ENCODE results near the gene ZNF568. TPM values are rescaled to one million over a fixed set of nuclear protein-coding genes. Genes with fewer than 3 reads are reported as not detected.

Gene ZNF568
- total RNA-seq, 2 donors from 2014 or later: 9.2 to 19.7 TPM

DNA sequence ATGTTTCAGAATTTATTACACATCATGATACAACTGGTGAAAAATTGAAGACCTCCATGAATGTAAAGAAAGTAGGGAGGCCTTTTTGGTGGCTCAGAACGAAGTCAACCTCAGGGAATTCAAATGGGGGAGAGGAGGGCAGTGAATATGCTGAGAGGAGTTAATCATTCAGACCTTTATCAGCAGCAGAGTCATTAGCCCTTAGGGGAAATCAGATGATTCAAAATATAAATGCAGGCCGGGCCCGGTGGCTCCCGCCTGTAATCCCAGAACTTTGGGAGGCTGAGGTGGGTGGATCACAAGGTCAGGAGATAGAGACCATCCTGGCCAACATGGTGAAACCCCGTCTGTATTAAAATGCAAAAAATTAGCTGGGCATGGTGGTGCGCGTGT lies 81.7 kb downstream of the ZNF568 start:
- no peaks in the 10 kb centered on the region for H3K27me3 ChIP-seq (replicated peaks; ENCODE audit: insufficient read depth)
- ATAC-seq (ENCODE audit: insufficient number of reproducible peaks, low FRiP score, low read depth): no peak
- no peaks in the 10 kb centered on the region for H3K4me1 ChIP-seq (ENCODE audit: control insufficient read depth in 1 of 2, low read depth in 2 of 2)
- H3K36me3 ChIP-seq: peaks cover 33% of the 10 kb centered on the region
- no peak for DNase-seq (ENCODE audit: low spot score)
- no peak overlapping the region for H3K27ac ChIP-seq
- TF ChIP-seq, protein P1, sequence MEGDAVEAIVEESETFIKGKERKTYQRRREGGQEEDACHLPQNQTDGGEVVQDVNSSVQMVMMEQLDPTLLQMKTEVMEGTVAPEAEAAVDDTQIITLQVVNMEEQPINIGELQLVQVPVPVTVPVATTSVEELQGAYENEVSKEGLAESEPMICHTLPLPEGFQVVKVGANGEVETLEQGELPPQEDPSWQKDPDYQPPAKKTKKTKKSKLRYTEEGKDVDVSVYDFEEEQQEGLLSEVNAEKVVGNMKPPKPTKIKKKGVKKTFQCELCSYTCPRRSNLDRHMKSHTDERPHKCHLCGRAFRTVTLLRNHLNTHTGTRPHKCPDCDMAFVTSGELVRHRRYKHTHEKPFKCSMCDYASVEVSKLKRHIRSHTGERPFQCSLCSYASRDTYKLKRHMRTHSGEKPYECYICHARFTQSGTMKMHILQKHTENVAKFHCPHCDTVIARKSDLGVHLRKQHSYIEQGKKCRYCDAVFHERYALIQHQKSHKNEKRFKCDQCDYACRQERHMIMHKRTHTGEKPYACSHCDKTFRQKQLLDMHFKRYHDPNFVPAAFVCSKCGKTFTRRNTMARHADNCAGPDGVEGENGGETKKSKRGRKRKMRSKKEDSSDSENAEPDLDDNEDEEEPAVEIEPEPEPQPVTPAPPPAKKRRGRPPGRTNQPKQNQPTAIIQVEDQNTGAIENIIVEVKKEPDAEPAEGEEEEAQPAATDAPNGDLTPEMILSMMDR (IDR thresholded peaks at IDR 0.05): no peak
- no peak overlapping the region for H3K4me3 ChIP-seq
- H3K9me3 ChIP-seq: peaks cover 53% of the 10 kb centered on the region

DNA sequence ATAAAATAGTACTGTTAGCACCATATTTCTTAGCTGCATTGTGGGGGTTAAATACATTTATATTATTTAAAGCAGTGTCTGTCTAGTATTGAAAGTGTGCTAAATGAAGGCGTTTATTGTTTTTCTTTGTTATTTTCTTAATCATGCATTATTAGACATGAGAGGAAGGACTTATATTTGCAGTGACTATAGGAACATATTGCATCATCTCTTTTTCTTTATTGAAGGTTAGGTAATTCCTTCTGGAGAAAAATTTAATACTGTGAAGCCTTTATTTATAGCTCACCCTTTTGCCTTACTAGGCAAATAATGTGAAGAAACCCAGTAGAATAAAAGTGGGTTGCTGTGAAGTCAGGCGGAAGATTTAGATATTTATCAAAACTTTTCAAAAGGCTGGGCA lies 83.2 kb downstream of the ZNF568 start:
- TF ChIP-seq, protein P1 (IDR thresholded peaks at IDR 0.05): no peak
- ATAC-seq (ENCODE audit: insufficient number of reproducible peaks, low FRiP score, low read depth) (no peak), DNase-seq (ENCODE audit: low spot score) (no peak)
- H3K27ac ChIP-seq: no peak overlapping the region
- H3K36me3 ChIP-seq: peaks cover 31% of the 10 kb centered on the region
- H3K9me3 ChIP-seq: peaks cover 43% of the 10 kb centered on the region
- H3K4me1 ChIP-seq (ENCODE audit: control insufficient read depth in 1 of 2, low read depth in 2 of 2): no peaks in the 10 kb centered on the region
- H3K4me3 ChIP-seq: no peak overlapping the region
- H3K27me3 ChIP-seq (replicated peaks; ENCODE audit: insufficient read depth): no peaks in the 10 kb centered on the region

DNA sequence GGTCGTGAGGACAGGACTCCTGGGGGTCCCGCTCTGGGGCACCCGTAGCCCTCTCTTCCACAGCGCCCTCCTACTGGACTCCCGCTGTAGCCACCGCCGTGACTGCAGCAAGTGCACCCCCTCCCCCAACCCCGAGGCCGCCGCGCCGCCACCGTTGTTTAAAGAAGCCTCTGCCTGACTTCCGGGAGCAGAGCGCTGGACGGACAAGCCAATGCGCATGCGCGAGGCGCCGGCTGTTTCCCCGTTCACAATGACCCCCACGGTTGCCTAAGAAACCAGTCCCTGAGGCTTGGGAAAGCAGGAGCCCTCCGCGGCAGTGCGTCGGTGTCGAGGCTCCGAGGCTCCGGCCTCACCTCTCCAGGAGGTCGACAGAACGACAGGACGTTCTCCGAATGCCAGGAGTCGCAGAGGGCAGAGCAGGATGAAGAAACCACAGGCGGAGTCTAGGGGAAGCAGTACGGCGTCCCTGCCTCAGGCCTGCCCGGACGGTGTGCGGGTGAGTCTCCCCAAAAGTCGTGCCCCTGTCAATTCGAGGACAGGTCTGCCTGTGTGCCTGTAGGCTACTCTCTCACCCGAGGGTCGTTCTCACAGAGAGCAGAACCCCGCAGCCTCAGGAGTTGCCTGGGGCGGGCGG lies 91.6 kb downstream of the ZNF568 start:
- Histone ChIP-seq H3K27ac (no peak overlapping the region), H3K4me3 (peak overlapping the region; percentile 62), H3K36me3 (no peaks in the 10 kb centered on the region), H3K4me1 (ENCODE audit: control insufficient read depth in 1 of 2, low read depth in 2 of 2) (no peaks in the 10 kb centered on the region), H3K9me3 (peaks cover 32% of the 10 kb centered on the region), H3K27me3 (replicated peaks; ENCODE audit: insufficient read depth) (no peaks in the 10 kb centered on the region)
- TF ChIP-seq, protein P1 (IDR thresholded peaks at IDR 0.05): no peak
- ATAC-seq (ENCODE audit: insufficient number of reproducible peaks, low FRiP score, low read depth) (no peak), DNase-seq (ENCODE audit: low spot score) (no peak)

DNA sequence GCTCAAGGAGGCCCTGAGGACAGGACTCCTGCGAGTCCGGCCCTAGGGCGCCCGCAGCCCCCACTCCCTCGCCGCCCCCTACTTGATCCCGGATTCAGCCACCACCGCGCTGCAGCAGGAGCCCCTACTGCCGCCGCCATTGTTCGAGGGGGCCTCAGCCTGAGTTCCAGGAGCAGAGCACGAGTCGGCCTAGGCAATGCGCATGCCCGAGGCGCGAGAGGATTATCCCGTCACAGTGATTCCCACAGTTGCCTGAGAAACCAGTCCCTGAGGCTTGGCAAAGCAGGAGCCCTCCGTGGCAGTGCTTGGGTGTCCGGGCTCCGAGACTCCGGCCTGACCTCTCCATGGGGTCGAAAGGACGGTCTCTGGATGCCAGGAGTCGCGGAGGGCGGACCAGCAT lies 93.7 kb downstream of the ZNF568 start:
- Histone ChIP-seq H3K4me1 (ENCODE audit: control insufficient read depth in 1 of 2, low read depth in 2 of 2) (no peaks in the 10 kb centered on the region), H3K4me3 (no peak overlapping the region), H3K9me3 (peaks cover 35% of the 10 kb centered on the region), H3K36me3 (no peaks in the 10 kb centered on the region), H3K27me3 (replicated peaks; ENCODE audit: insufficient read depth) (no peaks in the 10 kb centered on the region), H3K27ac (no peak overlapping the region)
- DNase-seq (ENCODE audit: low spot score) (no peak), ATAC-seq (ENCODE audit: insufficient number of reproducible peaks, low FRiP score, low read depth) (no peak)
- TF ChIP-seq, protein P1 (IDR thresholded peaks at IDR 0.05): no peak

DNA sequence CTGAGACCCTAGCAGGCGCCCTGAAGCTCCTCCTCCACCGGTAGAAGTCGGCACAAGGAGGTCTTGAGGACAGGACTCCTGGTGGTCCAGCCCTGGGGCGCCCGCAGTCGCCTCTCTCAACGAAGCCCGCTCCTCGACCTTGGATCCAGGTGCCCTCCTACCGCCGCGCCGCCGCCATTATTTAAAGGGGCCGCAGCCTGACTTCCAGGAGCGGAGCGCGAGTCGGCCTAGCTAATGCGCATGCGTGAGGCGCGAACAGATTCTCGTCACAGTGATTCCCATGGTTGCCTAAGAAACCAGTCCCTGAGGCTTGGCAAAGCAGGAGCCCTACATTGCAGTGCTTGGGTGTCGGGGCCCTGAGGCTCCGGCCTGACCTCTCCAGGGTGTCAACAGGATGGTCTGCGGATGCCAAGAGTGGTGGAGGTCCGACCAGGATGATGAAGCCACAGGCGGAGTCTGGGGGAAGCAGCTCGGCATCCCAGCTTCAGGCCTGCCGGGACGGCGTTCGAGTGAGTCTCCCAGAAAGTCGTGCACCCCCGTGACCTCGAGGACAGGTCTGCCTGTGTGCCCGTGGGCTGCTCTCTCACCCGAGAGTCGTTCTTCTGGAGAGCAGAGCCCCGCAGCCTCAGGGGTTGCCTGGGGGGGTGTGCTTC lies 96.1 kb downstream of the ZNF568 start:
- ATAC-seq (ENCODE audit: insufficient number of reproducible peaks, low FRiP score, low read depth) (no peak), DNase-seq (ENCODE audit: low spot score) (no peak)
- Histone ChIP-seq H3K27me3 (replicated peaks; ENCODE audit: insufficient read depth) (no peaks in the 10 kb centered on the region), H3K27ac (no peak overlapping the region), H3K4me1 (ENCODE audit: control insufficient read depth in 1 of 2, low read depth in 2 of 2) (no peaks in the 10 kb centered on the region), H3K36me3 (no peaks in the 10 kb centered on the region), H3K9me3 (peaks cover 42% of the 10 kb centered on the region), H3K4me3 (no peak overlapping the region)
- TF ChIP-seq, protein P1 (IDR thresholded peaks at IDR 0.05): no peak

Measured in thoracic aorta (tissue), 2 donors.